ENCODE data around the gene RTP5. TPM values are rescaled to one million over a fixed set of nuclear protein-coding genes. Genes with fewer than 3 reads are reported as not detected.

Gene RTP5
- total RNA-seq, 1 donor from 2014 or later, result 0.09 TPM

GRCh38 chr2:241893265-241893664, 23.7 kb downstream of the RTP5 start:
- peaks cover 2% of the 10 kb centered on the region for H3K4me1 Mint-ChIP-seq (ENCODE audit: low read depth)
- H3K9me3 Mint-ChIP-seq, result no peaks in the 10 kb centered on the region
- no peak overlapping the region for H3K4me3 Mint-ChIP-seq (ENCODE audit: low read depth)
- no peak for DNase-seq (ENCODE audit: low spot score)
- H3K27me3 Mint-ChIP-seq (ENCODE audit: low read depth), result peaks cover 2% of the 10 kb centered on the region
- H3K27ac Mint-ChIP-seq, result no peak overlapping the region
- H3K36me3 Mint-ChIP-seq (ENCODE audit: low read depth), result peaks cover 13% of the 10 kb centered on the region
- intact Hi-C loops (cut with micrococcal nuclease), result no loop called here

GRCh38 chr2:241894056-241894641, 24.6 kb downstream of the RTP5 start:
- H3K27ac Mint-ChIP-seq, result no peak overlapping the region
- peaks cover 9% of the 10 kb centered on the region for H3K36me3 Mint-ChIP-seq (ENCODE audit: low read depth)
- H3K27me3 Mint-ChIP-seq (ENCODE audit: low read depth), result peaks cover 2% of the 10 kb centered on the region
- intact Hi-C loops (cut with micrococcal nuclease), result no loop called here
- H3K4me1 Mint-ChIP-seq (ENCODE audit: low read depth), result peaks cover 1% of the 10 kb centered on the region
- no peak overlapping the region for H3K4me3 Mint-ChIP-seq (ENCODE audit: low read depth)
- DNase-seq (ENCODE audit: low spot score), result no peak
- no peaks in the 10 kb centered on the region for H3K9me3 Mint-ChIP-seq

GRCh38 chr2:241894681-241895426, 25.3 kb downstream of the RTP5 start:
- H3K4me1 Mint-ChIP-seq (ENCODE audit: low read depth), result no peaks in the 10 kb centered on the region
- DNase-seq (ENCODE audit: low spot score), result no peak
- H3K36me3 Mint-ChIP-seq (ENCODE audit: low read depth), result peaks cover 3% of the 10 kb centered on the region
- intact Hi-C loops (cut with micrococcal nuclease), result no loop called here
- H3K9me3 Mint-ChIP-seq, result no peaks in the 10 kb centered on the region
- H3K4me3 Mint-ChIP-seq (ENCODE audit: low read depth), result no peak overlapping the region
- no peak overlapping the region for H3K27ac Mint-ChIP-seq
- H3K27me3 Mint-ChIP-seq (ENCODE audit: low read depth), result peaks cover 2% of the 10 kb centered on the region

- H3K27me3 Mint-ChIP-seq (ENCODE audit: low read depth), result peaks cover 2% of the 10 kb centered on the region
- H3K36me3 Mint-ChIP-seq (ENCODE audit: low read depth), result peaks cover 3% of the 10 kb centered on the region
- H3K4me1 Mint-ChIP-seq (ENCODE audit: low read depth), result no peaks in the 10 kb centered on the region
- DNase-seq (ENCODE audit: low spot score), result no peak
- intact Hi-C loops (cut with micrococcal nuclease), result no loop called here
- H3K4me3 Mint-ChIP-seq (ENCODE audit: low read depth), result no peak overlapping the region
- no peaks in the 10 kb centered on the region for H3K9me3 Mint-ChIP-seq
- H3K27ac Mint-ChIP-seq, result peak overlapping the region; percentile 46
These were observed 25.8 kb downstream of the RTP5 start for GRCh38 chr2:241895427-241895711.

GRCh38 chr2:241895712-241896641, 26.4 kb downstream of the RTP5 start:
- Mint-ChIP-seq H3K4me3 (ENCODE audit: low read depth) (no peak overlapping the region), H3K27me3 (ENCODE audit: low read depth) (peaks cover 2% of the 10 kb centered on the region), H3K36me3 (ENCODE audit: low read depth) (peaks cover 3% of the 10 kb centered on the region), H3K4me1 (ENCODE audit: low read depth) (no peaks in the 10 kb centered on the region), H3K27ac (peak overlapping the region; percentile 88), H3K9me3 (no peaks in the 10 kb centered on the region)
- DNase-seq (ENCODE audit: low spot score), result no peak
- intact Hi-C loops (cut with micrococcal nuclease), result no loop called here

GRCh38 chr2:241896746-241897201, 27.2 kb downstream of the RTP5 start:
- Mint-ChIP-seq H3K4me3 (ENCODE audit: low read depth) (no peak overlapping the region), H3K27ac (peak overlapping the region; percentile 16), H3K4me1 (ENCODE audit: low read depth) (no peaks in the 10 kb centered on the region), H3K27me3 (ENCODE audit: low read depth) (peaks cover 2% of the 10 kb centered on the region), H3K9me3 (no peaks in the 10 kb centered on the region), H3K36me3 (ENCODE audit: low read depth) (peaks cover 3% of the 10 kb centered on the region)
- intact Hi-C loops (cut with micrococcal nuclease), result no loop called here
- no peak for DNase-seq (ENCODE audit: low spot score)

GRCh38 chr2:241897231-241897916, 27.8 kb downstream of the RTP5 start:
- Mint-ChIP-seq H3K27me3 (ENCODE audit: low read depth) (peaks cover 4% of the 10 kb centered on the region), H3K9me3 (no peaks in the 10 kb centered on the region), H3K4me3 (ENCODE audit: low read depth) (no peak overlapping the region), H3K36me3 (ENCODE audit: low read depth) (peaks cover 3% of the 10 kb centered on the region), H3K27ac (peak overlapping the region; percentile 16), H3K4me1 (ENCODE audit: low read depth) (no peaks in the 10 kb centered on the region)
- no peak for DNase-seq (ENCODE audit: low spot score)
- intact Hi-C loops (cut with micrococcal nuclease), result no loop called here

- Mint-ChIP-seq H3K4me1 (ENCODE audit: low read depth) (no peaks in the 10 kb centered on the region), H3K9me3 (no peaks in the 10 kb centered on the region), H3K27ac (no peak overlapping the region), H3K4me3 (ENCODE audit: low read depth) (no peak overlapping the region), H3K27me3 (ENCODE audit: low read depth) (peaks cover 4% of the 10 kb centered on the region), H3K36me3 (ENCODE audit: low read depth) (peaks cover 3% of the 10 kb centered on the region)
- intact Hi-C loops (cut with micrococcal nuclease), result no loop called here
- DNase-seq (ENCODE audit: low spot score), result no peak
These were observed 29.1 kb downstream of the RTP5 start for GRCh38 chr2:241898463-241899270.

- no peak for DNase-seq (ENCODE audit: low spot score)
- intact Hi-C loops (cut with micrococcal nuclease), result no loop called here
- Mint-ChIP-seq H3K27ac (no peak overlapping the region), H3K36me3 (ENCODE audit: low read depth) (peaks cover 3% of the 10 kb centered on the region), H3K4me3 (ENCODE audit: low read depth) (no peak overlapping the region), H3K4me1 (ENCODE audit: low read depth) (no peaks in the 10 kb centered on the region), H3K9me3 (no peaks in the 10 kb centered on the region), H3K27me3 (ENCODE audit: low read depth) (peaks cover 4% of the 10 kb centered on the region)
These were observed 30.9 kb downstream of the RTP5 start for GRCh38 chr2:241900251-241901017.

GRCh38 chr2:241901018-241901380, 31.5 kb downstream of the RTP5 start:
- H3K27me3 Mint-ChIP-seq (ENCODE audit: low read depth), result peaks cover 4% of the 10 kb centered on the region
- no peak overlapping the region for H3K27ac Mint-ChIP-seq
- no peaks in the 10 kb centered on the region for H3K4me1 Mint-ChIP-seq (ENCODE audit: low read depth)
- no peak for DNase-seq (ENCODE audit: low spot score)
- no peak overlapping the region for H3K4me3 Mint-ChIP-seq (ENCODE audit: low read depth)
- H3K9me3 Mint-ChIP-seq, result no peaks in the 10 kb centered on the region
- H3K36me3 Mint-ChIP-seq (ENCODE audit: low read depth), result no peaks in the 10 kb centered on the region
- intact Hi-C loops (cut with micrococcal nuclease), result no loop called here

GRCh38 chr2:241901500-241902351, 32.2 kb downstream of the RTP5 start:
- intact Hi-C loops (cut with micrococcal nuclease), result no loop called here
- no peaks in the 10 kb centered on the region for H3K4me1 Mint-ChIP-seq (ENCODE audit: low read depth)
- H3K4me3 Mint-ChIP-seq (ENCODE audit: low read depth), result no peak overlapping the region
- DNase-seq (ENCODE audit: low spot score), result no peak
- H3K36me3 Mint-ChIP-seq (ENCODE audit: low read depth), result no peaks in the 10 kb centered on the region
- H3K27ac Mint-ChIP-seq, result no peak overlapping the region
- H3K9me3 Mint-ChIP-seq, result no peaks in the 10 kb centered on the region
- peaks cover 2% of the 10 kb centered on the region for H3K27me3 Mint-ChIP-seq (ENCODE audit: low read depth)

Measured in activated T-helper 2 cell treated with anti-CD3 and anti-CD28 coated beads, Interferon-gamma antibody, Interleukin-2, Interleukin-4, amounts not matched to agents 10 μg/mL and 5 μg/mL and 100 μg/mL, durations not matched to agents 14 hours and 24 hours and 36 hours (primary cell).